ENCODE results near the gene CDK6.
"Not testable (repeated sequence)": the region's sequence is repeated elsewhere in the genome, so short reads cannot be mapped to it uniquely, and the experiment has no call there.

The CDK6 gene

GRCh38 chr7:92755680-92756079, 80.7 kb downstream of the CDK6 start:
- no peak for DNase-seq

GRCh38 chr7:92754919-92755581, 81.3 kb downstream of the CDK6 start:
- DNase-seq, result no peak

GRCh38 chr7:92753614-92754013, 82.8 kb downstream of the CDK6 start:
- no peak for DNase-seq

- DNase-seq, result no peak
Measured at GRCh38 chr7:92751902-92752901, 84.2 kb downstream of the CDK6 start.

GRCh38 chr7:92750946-92751345, 85.4 kb downstream of the CDK6 start:
- DNase-seq, result no peak

GRCh38 chr7:92750447-92750839, 85.9 kb downstream of the CDK6 start:
- no peak for DNase-seq

- no peak for DNase-seq
Measured at GRCh38 chr7:92749832-92750446, 86.4 kb downstream of the CDK6 start.

GRCh38 chr7:92749327-92749755, 87.0 kb downstream of the CDK6 start:
- DNase-seq, result no peak

- DNase-seq, result no peak
Measured at GRCh38 chr7:92748495-92748894, 87.9 kb downstream of the CDK6 start.

GRCh38 chr7:92747041-92747835, 89.1 kb downstream of the CDK6 start:
- no peak for DNase-seq

- no peak for DNase-seq
Measured at GRCh38 chr7:92745241-92745640, 91.1 kb downstream of the CDK6 start.

GRCh38 chr7:92744180-92744579, 92.2 kb downstream of the CDK6 start:
- DNase-seq, result not testable (repeated sequence)

GRCh38 chr7:92742186-92742585, 94.2 kb downstream of the CDK6 start:
- DNase-seq, result no peak

- DNase-seq, result no peak
Measured at GRCh38 chr7:92740700-92741126, 95.7 kb downstream of the CDK6 start.

- DNase-seq, result no peak
Measured at GRCh38 chr7:92740134-92740533, 96.2 kb downstream of the CDK6 start.

- no peak for DNase-seq
Measured at GRCh38 chr7:92739091-92739490, 97.3 kb downstream of the CDK6 start.

GRCh38 chr7:92737706-92738105, 98.7 kb downstream of the CDK6 start:
- DNase-seq, result no peak

GRCh38 chr7:92736870-92737269, 99.5 kb downstream of the CDK6 start:
- no peak for DNase-seq

GRCh38 chr7:92735707-92736106, 100.7 kb downstream of the CDK6 start:
- no peak for DNase-seq

GRCh38 chr7:92732316-92733036, 103.9 kb downstream of the CDK6 start:
- DNase-seq, result no peak

- no peak for DNase-seq
Measured at GRCh38 chr7:92731335-92732063, 104.9 kb downstream of the CDK6 start.
